ENCODE results near the gene C11orf65.

The C11orf65 gene

DNA sequence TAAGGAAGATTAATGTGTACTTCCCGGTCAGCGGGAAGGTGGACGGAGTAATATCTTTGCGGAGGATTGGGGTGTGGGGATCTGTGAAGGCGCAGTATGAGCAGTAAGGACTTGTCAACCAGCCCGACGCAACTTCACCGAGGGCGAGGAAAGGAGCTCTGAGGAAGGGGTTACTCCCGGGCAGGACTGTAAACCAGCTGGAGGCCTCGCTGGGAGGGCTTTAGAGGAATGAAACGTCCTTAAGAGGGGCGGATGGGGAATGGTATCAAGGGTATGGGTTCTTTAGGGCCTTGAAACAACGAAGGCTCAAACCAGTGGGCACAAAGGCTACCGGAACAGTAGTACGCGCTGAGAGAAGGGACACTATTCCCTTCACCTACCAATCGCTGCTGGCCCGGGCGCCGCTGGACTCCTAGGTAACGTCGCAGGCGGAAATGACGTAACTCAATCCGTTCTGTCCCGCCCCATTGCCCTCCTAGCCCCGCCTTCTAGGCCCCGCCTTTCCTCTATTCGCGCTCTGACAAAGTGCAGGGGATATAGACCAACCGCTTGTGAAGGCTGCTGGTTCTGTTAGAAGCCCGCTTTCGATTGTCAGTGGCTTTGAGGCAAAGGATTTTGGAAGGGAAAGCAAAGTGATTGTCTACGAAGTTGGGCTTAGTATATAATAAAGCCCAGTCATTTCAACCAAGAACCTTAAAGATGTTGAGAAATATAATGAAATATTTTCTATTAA is at the start of gene C11orf65:
C11orf65 (minus strand) TSS at position 439 of the 733 bp plus-strand sequence. CDS start 5,970 bp downstream, outside the sequence.
- DNase-seq = peak; percentile 93 to 94

GRCh38 chr11:108516125-108516524 is 48.8 kb upstream of the C11orf65 start:
- no peak for DNase-seq

- DNase-seq = no peak
Observed at GRCh38 chr11:108512708-108513107, 45.4 kb upstream of the C11orf65 start.

DNA sequence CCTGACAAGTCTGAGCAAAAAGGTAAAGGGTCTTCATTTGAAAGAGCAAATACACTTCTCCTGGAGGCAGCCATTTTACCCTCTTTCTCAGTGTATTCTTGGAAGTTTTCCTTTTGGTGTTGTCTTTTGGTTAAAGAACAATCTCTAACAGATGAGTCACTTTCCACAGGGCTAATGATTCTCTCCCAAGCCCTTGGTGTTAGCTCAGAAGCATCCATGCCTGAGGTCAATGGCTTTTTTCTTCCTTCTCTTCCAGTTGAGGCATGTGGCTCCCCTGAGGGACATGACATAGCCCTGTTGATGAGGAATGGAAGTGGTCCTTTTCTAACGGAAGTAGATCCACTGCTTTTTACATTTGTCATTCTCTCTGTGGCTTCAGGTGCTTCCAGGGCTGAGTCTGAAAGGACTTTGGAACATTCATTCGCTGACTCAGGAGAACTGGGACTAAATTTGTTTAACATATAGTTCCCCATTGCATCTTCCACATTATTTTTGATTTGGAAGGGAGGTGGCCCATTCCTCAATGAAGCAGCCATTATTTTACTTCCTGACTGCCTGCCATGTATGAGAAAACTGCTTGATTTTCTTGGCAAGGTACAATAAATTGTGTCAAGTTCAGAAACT is 44.6 kb upstream of the C11orf65 start:
- DNase-seq = no peak

GRCh38 chr11:108508653-108509593 is 41.6 kb upstream of the C11orf65 start:
- no peak for DNase-seq

- no peak for DNase-seq
Observed at GRCh38 chr11:108501396-108501795, 34.1 kb upstream of the C11orf65 start.

DNA sequence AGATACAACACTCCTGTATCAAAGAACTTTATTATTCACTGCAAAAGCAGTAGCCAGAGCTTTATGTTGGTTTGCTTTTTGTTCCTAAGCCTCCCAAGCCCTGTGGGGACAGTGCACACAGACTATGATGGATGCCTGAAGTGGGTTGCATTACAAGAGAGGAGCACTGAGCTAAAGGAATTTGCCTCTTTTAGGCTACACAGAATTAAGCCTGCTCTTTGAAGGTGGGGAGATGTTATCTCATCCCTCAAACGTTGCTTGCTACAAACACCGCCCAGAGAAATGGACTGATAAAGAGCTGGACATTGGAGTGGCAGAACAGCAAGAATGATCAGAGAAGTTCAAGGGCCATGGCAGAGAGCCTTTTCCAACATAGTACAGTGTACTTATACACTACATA is 33.4 kb upstream of the C11orf65 start:
- no peak for DNase-seq

DNA sequence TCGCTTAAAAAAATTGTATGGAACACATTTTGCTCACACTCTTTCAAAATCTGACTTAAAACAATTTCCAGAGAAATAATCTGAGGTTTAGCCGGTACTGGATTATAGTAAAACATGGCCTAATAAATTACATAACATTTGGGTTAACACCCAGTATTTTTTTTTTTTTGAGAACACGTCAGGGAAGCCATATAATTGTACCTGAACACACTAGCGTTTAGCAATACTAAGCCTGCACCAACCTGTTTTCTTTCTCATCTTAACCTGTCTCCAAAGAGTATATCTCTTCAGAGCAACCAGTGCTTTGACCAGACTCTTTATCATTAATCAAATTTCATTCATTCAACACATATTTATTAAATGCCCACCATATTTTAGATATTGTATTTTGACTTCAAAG is 32.8 kb upstream of the C11orf65 start:
- DNase-seq = no peak

GRCh38 chr11:108498816-108499408 is 31.6 kb upstream of the C11orf65 start:
- no peak for DNase-seq

DNA sequence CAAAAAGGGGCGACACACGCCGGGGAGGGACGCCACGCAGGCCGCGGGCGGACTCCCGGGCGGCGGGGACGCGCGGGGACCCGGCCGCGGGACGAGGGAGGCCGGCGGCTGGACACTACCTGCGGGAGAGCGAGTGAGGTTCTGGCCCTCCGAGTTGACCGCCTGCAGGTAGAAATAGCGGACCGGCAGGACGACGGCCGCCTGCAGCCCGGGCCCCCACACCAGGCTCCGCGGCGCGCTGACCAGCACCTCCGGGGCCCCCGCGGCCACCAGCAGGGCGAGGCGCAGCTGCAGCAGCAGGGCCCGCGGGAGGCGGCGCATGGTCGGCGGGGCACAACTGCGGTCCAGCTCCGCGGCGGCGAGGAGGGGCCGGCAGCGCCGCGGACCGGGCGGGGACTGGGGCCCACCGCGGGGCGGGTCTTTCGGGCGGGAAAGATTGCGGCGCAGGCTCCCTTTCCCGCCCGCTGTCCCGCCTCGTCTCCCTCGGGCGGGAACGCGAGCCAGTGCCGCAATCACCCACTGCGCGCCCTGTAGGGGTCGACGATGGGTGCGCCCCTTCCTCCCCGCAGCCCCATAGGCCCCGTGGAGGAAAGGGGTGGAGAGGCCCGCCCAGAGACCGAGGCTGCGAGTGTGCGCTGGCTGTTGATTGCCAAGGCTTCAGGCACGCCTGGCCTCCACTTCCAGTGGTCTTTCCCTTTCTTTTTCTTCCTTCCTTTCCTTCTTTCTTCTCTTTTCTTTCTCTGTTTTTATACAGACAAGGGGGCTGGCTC is 30.9 kb upstream of the C11orf65 start, which contains the start of gene POGLUT3:
POGLUT3 (minus strand) TSS at position 339 of the 770 bp plus-strand sequence; CDS start at position 321, 18 bp downstream.
- peak; percentile 15 to 67 for DNase-seq

DNA sequence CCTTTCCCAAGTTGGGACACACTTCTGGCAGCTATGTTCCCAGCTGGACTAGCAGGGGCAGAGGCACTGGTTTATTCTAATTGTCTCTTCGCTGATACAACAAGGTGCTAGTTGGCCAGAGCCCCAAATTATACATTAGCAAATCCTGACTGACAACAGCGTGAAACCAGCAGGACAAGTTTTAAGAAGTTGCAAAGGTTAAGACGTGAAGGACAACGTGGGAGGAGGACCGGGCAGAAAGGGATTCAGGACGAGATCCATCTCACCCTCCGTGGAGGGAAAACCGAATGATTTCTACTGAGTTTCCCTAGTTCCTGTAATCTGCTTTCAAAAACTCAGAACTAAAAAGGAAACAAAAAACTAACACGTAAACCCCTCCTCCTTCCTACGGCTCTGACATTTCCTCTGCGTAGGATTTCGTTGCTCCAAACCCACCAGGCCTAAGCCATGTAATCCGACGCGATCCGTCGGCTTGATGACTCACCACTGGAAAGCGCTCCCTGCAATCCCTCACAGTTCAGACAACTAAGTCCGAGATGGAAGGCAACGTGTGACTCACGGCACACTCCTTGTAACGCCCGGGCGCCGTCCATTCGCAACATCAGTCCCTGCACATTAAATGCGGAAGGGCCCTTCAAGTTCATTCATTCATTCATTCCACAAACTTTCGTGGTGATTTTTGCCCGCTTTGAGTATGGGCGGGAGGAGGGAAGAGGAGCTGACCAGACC is 30.2 kb upstream of the C11orf65 start:
- DNase-seq = peak; percentile 69 to 98

- no peak for DNase-seq
Observed at GRCh38 chr11:108496643-108497256, 29.4 kb upstream of the C11orf65 start.

- DNase-seq = no peak
Observed at GRCh38 chr11:108495326-108495725, 28.0 kb upstream of the C11orf65 start.

DNA sequence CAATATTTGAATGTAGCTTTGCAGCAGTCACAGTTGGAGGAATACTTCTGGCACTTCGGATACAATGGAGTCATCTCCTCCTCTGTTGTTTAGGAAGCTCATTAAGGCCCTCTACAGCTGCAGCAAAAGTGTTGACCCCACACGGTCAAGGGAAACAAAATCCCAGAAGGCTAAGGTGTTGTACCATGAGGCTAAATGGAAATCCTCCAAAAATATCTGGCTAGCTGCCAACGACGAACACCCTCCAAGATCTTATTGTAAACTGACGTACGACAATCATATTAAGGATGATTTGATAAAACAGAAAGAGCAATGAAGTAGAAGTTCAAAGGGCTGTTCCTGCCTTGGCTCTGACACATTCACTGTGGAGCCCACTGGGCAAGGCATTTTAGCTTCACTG is 26.9 kb upstream of the C11orf65 start:
- no peak for DNase-seq

DNA sequence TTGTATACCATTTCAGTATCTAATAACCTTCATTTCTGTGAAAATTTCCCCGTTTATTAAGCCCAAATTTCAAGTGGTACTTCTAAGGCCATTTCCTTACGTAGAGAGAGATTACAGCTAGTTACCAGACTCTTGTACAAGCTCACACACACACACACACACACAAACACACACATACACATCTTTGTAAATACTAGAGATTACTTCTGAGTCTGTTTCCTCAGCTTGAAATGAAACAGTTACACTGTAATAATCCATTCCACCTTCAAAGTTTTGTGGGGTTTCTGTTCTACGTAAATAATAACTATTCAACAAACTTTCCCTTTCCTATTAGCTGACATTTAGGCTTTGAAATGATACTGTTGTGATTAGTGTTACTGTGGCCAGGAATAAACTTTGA is 24.6 kb upstream of the C11orf65 start:
- DNase-seq = no peak

GRCh38 chr11:108486828-108487227 is 19.5 kb upstream of the C11orf65 start:
- no peak for DNase-seq

GRCh38 chr11:108486331-108486730 is 19.0 kb upstream of the C11orf65 start:
- no peak for DNase-seq

DNA sequence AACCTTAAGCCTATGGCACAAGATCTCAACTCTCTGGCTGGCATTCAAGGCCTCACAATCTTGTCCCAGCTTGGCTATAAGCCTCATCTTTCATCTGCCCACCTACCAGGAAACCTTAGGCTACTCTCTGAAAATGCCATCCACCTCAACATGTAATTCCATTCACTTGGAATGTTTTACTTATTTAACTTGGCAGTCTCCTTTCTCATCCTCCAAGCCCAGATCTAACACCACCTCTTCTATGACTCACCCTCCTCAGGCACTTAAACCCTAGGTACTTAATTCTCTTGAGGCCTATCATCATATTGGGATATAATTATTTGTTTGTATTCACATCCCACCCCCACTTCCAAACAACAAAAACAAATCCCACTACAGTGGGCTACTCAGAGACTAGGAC is 15.8 kb upstream of the C11orf65 start:
- no peak for DNase-seq

DNA sequence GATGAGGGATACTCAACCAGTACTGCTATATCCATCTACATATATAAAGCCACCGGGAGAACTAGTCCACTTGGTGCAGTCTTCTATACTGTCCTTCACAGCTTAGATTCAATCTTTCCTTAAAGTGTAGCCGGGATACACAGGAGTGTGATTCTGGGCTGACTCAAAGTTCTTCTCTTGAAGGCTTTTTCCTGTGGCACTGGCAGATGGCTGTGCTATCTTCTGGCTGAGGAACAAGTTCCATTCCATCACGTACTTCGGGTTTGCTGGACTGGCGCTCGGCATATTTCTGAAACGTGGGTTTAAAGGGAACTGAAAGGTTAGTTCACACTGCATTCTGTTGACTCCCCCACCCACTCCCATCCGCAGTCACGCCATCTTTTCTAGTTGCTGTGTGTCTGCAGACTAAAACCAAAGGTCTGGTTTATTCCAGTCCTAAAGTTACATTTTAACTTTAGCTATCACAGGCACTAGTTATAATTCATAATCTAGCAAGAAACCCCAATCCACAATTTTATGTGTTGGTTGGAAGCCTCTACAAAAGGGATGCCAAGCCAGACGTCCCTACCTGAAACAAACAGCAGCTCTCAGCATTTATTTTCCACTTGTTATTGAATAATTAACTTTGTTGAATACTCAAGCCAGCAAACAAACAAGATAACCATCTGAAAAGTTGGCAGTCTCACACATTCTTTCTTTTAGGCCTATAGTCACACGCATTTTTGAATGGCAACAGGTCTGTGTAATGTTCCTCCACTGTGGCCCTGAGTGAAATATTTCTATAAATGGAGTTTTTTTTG is 7.5 kb upstream of the C11orf65 start:
- no peak for DNase-seq

DNA sequence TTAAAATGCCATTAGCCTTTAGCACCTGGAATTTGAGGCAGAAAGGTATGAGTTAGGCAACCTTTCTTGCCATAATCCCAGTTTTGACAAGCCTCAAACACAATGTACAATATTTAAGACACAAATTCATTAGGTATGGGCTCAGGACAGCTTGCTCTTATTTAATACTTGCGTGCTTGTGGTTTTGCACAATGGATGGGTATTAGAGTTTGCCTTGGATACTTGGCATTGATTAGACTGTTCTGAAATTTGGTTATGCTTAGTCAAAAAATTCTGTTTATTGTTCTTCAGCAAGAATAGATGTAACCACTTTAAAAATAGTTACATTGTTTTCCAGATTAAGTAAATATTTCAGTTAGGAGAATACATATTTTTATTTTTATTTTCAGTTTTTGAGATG is 5.4 kb upstream of the C11orf65 start:
- no peak for DNase-seq
